ENCODE results near the gene KCNE3.
A peak's percentile ranks its signal among the peaks of the same experiment; 100 is the strongest.

Gene KCNE3

DNA sequence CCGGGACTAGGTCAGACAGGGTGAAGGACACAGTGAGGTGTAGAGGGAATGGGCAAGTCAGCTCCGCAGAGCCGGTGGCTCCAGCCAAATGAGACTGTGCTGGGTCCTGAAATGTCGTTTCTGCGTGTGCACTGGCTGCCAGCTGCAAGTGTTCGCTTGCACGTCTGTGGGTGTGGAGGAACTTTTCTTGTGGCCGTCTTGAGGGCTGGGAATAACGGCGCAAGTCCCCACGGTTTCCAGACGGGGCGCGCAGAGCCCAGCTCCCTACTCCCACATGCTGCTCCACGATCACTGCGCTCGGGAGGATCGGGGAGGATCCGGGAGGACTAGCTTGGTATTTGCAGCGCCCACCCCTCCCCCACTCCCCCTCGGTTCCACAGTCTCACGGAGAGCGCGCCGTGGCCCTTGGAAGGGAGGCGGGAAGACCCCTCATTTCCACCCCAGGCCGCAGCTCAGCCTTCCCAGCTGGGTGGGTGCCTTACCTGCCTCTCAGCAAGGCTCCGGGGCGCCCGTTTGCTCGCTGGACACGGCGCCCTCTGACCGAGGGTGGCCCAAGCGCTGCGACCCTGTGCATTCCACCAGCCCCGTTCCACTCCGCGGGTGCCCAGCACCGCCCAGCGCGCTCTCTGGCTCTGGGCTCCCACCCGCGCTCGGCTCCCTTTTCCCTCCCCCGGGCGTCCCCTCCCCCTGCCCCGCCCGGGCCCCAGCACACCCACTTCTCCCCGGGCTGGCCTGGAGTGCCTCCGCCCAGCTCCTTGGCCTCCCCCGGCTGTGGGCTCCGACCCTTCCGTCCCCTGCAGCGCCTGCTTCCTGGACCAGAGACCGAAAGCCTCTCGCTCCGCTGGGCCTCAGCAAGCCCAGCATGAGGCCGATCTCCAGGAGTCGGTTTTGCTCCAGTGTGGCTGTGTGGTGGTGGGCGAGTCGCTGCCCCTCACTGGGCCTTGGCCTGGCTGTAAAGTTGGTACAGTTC lies at the start of gene KCNE3:
TSS of gene KCNE3 (minus strand) at position 634 of the 970 bp plus-strand sequence. CDS start 9,986 bp downstream, outside the sequence.
- DNase-seq (ENCODE audit: low read depth in 2 of 2) = no peak

DNA sequence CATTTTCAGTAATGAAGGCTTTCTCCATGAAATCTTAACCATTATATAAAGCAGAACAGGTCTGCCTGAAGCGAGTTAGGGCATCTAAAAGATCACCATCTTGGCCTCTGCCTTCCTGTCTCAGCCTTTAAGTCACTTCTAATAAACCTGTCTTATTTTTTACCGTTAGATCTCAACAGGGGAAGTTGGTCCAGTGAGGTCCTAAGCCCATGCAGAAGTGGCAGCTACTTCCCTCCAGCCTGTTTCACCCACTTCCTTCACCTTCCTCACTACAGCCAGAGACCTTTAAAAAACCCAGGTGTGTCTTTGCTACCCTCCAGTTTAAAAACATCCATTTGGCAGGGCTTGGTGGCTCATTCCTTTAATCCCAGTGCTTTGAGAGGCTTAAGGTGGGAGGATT lies 40.2 kb upstream of the KCNE3 start:
- no peak for DNase-seq (ENCODE audit: low read depth in 2 of 2)

DNA sequence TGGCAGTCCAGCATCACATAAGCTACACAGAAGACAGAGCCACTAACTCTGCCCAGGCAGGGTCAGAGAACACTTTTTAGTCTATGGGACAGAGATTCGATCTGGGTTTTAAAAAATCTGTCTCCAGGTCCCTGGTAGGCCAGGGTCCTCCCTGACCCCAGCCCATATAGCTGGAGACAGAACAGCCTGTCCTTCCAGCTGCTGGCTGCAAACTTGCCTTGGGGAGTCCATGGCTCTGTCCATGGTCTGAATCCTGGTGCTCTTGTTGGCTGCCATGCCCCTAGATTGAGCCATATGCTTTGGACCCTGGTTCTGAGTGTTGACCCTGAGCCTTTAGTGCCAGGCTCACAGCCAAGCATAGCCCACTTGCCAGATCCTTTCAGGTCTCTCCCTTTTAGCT lies 39.5 kb upstream of the KCNE3 start:
- no peak for DNase-seq (ENCODE audit: low read depth in 2 of 2)

- no peak for DNase-seq (ENCODE audit: low read depth in 2 of 2)
Measured at GRCh38 chr11:74505911-74506310, 38.6 kb upstream of the KCNE3 start.

- DNase-seq (ENCODE audit: low read depth in 2 of 2) = no peak
Measured at GRCh38 chr11:74504100-74504691, 36.8 kb upstream of the KCNE3 start.

DNA sequence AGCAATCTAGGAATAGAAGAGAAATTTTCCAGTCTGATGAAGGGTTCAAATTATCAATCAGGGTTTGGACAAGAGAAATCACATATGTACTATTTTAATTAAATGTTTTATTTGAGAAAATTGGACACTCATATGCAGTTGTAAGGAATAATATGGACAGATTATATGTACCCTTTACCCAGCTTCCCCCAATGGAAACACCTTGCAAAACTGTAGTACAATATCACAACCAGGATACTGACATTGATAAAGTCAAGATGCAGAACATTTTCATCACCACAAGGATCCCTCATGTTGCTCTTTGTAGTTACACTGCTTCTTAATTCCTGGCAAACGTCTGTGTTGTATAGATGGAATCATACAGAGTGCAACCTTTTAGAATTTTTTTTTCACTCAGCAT lies 27.6 kb upstream of the KCNE3 start:
- no peak for DNase-seq (ENCODE audit: low read depth in 2 of 2)

DNA sequence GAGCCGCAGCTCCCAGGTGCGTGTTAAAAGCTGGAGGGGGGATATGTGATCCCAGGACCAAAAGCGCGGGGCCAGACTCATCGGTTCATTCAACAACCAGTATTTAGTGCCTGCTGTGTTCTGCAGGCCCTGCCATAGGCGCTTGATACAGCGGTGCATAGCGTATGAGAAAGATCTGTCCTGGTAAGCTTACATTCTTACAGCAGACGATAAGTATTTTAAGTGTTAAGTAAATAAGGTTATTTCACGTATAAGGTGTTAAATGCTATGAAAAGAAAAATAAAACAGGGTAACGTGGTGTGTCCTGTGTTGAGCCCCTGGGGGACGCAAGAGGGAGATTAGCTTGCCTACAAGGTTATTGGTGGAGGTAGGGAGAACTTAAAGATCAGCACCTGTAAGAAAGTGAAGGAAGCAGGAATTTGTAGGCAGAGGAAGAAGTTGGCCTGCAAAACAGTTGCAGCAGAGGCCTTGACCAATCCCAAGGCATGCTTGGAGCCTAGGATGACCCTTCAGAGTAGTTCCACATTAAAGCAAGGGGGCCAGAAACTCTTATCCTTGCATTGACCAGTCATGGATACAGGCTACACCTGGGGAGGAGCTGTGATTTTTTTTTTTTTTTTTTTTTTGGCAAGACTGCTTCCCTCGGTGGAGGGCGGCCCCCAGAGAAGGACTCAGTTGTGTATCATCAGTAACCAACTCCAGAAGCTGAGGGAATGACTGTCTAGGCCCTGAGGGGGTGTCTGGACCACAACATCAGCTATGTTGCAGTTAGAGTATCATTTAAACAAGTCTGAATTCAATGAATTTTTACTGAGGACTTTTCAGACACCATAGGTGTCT lies 26.7 kb upstream of the KCNE3 start:
- DNase-seq (ENCODE audit: low read depth in 2 of 2) = no peak

- peak; percentile 96 to 97 for DNase-seq (ENCODE audit: low read depth in 2 of 2)
Measured at GRCh38 chr11:74492974-74493790, 25.8 kb upstream of the KCNE3 start, which contains the start of gene LIPT2. Gene LIPT2 (minus strand): TSS chr11:74493724. CDS start chr11:74493703, 21 bp downstream.

DNA sequence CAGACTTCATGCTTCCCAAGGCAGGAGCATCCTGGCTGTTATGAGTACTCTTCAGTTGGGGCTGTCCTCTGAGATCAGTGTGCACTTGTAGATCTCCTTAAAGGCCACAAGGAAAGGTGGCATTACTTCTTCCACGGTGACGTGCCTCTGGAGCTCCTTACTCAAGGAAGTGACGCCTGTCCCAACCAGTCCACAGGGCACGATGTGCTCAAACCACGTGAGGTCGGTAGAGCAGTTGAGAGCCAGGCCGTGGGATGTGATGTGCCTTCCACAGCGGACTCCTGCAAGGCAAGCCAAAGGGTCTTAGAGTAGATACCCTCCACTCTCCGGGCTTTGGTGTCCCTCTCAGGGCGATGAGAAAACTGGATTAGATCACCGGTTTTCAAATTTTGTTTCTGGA lies 24.7 kb upstream of the KCNE3 start:
- DNase-seq (ENCODE audit: low read depth in 2 of 2) = no peak

DNA sequence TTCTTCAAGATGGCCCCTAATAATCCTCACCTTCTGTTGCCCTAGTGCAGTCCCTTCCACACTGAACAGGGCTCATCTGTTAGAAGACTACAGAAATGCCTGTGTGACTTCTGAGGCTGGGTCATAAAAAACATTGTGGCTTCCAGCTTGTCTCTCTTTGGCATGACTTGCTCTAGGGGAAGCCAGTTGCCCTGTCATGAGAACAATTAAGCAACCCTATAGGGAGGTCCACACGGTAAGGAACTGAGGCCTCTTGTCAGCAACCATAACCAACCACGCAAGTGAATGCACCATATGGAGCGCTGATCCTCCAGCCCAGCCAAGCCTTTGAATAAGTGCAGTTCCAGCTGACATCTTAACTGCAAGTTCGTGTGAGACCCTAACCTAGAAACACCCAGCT lies 23.6 kb upstream of the KCNE3 start:
- DNase-seq (ENCODE audit: low read depth in 2 of 2) = no peak

GRCh38 chr11:74487875-74488274 lies 20.5 kb upstream of the KCNE3 start:
- DNase-seq (ENCODE audit: low read depth in 2 of 2) = no peak

DNA sequence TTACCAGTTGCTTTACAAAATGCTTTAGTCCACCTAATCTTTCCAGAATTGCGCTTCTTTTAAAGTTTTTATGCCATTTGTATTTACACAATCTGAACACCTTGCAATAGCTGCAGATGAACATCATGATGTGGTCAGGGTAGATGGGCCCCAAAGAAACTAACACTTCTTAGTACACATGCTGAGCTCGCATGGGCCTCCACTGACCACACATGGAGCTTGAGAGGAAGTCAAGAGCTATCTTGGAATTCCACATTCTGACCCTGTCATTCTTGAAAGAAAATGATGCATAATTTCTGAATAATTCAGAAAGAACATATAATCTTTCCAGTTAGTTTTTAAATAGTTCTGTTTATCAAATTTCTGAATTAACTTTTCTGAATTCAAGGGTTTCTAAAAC lies 18.5 kb upstream of the KCNE3 start:
- DNase-seq (ENCODE audit: low read depth in 2 of 2) = no peak

DNA sequence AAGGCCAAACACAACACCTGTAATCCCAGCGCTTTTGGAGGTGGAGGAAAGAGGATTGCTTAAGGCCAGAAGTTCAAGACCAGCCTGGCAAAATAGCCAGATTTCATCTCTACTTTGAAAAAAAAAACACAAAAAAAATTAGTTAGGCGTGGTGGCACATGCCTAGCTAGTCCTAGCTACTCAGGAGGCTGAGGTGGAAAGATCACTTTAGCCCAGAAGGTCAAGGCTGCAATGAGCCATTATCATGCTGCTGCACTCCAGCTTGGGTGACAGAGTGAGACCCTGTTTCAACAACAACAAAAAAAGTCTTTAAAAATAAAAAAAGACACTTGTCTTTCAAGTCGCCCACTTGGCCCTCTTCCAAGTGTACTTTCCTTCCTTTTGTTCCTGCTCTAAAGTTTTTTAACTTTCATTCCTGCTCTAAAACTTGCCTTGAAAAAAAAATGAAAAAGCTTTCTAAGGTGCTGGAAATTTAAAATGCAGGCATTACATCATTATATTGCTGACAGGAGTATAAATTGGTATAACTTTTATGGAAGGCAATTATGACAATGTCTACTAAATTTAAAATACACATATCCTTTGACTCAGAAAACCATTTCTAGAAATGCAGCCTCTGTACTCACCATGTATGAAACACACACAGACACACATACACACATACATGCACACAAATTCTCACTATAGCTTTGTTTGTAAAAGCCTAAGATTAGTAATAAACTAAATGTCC lies 13.5 kb upstream of the KCNE3 start:
- no peak for DNase-seq (ENCODE audit: low read depth in 2 of 2)

- no peak for DNase-seq (ENCODE audit: low read depth in 2 of 2)
Measured at GRCh38 chr11:74479732-74480123, 12.4 kb upstream of the KCNE3 start.

DNA sequence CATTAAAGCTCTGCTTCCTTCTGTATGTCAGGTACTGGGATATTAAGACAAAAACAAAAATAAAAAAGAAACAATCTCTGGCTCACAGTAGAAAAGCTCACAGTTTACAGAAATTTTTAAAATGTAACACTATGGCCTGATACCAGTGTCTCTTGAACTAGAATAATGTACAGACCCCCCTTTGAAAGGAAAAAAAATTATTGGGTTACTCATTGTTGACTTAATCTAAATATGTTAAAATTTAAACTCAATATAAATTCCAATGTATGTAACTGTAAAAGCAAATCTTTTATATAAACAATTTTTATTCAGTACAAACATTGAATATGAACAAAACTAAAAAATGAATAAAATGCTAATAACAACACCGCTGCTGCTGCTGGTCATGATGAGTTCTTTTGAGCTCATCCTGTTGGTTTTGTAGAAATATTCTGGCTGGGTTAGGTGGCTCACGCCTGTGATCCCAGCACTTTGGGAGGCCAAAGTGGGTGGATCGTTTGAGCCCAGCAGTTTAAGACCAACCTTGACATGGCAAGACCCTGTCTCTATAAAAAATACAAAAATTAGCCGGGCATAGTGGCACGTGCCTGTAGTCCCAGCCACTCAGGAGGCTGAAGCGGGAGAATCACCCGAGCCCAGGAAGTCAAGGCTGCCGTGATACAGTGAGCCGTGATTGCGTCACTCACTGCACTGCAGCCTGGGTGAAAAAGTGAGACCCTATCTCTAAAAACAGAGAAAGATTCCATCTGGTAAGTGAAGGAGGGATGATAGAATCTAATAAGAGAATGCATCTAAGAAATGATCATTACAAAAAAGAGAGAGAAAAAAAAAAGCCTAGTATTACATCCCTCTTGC lies 11.8 kb upstream of the KCNE3 start:
- DNase-seq (ENCODE audit: low read depth in 2 of 2) = no peak

GRCh38 chr11:74476536-74476935 lies 9.2 kb upstream of the KCNE3 start:
- DNase-seq (ENCODE audit: low read depth in 2 of 2) = no peak

DNA sequence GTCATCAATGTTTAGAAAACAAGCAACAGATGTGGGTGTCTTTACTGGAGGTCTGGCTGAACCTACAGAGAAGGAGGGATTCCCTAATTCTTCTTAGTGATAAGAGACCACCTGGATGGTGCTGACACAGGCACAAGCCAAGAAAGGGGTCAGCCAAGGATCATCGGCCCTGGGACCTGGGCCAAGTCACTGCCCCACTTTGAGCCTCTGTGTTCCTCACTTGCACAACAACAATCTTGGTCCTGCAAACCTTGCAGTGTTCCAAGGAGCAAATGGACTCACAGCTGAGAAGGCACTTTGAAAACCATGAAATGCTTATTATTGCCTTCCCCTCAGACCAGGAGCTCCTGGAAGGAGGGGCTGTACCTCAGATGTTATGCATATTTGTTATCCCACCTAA lies 7.0 kb upstream of the KCNE3 start:
- no peak for DNase-seq (ENCODE audit: low read depth in 2 of 2)

- DNase-seq (ENCODE audit: low read depth in 2 of 2) = no peak
Measured at GRCh38 chr11:74473382-74474173, 6.2 kb upstream of the KCNE3 start.
